Uterus (tissue), 2 donors: ENCODE data around the gene CHID1.

Experiments used
- CTCF ChIP-seq, 4 experiments: fragments of 200-600 bp in 2 of 4; fragments of 450-650 bp in 2 of 4; sonication (generic) in 2 of 4; IDR thresholded peaks; one replicate each; pipeline ENCODE4 v1.5.1; 2016 to 2019; ENCODE audit warnings: antibody characterized with exemption in 4 of 4, mild to moderate bottlenecking in 2 of 4, moderate library complexity in 1 of 4
- POLR2A ChIP-seq, 2 donors: fragments of 450-650 bp; IDR thresholded peaks; one replicate each; pipeline ENCODE4 v1.6.1; 2016; ENCODE audit warnings: antibody characterized with exemption in 2 of 2, mild to moderate bottlenecking in 1 of 2, moderate library complexity in 1 of 2

DNA sequence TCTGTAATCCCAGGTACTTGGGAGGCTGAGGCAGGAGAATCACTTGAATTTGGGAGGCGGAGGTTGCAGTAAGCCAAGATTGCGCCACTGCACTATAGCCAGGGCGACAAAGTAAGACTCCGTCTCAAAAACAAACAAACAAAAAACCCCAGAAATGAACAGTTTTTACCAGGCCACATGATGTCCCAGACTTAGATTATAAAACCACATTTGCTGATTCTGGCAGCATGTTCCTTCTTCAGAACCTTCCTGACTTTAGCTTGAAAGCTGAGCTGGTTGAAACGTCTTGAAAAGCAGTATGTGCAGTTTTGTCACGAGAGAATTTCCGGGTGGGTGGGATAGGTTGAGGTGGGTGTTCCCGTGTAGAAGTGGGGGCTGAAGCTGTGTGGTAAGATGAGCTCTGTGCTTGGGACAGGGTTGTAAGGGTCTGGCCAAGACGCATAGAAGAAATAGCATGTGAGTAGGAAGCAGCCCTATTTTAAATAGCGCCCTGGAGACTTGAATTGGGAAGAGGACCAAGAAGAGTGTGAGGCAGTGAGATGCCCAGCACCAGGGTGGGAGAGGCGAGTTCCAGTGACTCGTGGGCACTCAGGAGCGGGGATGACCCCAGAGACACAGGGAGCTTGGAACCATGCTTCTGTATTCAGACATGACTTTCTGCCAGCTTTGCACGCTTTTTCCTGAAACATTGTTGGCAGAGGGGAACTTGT is 22.7 kb upstream of the CHID1 start:
- no peak for TF ChIP-seq CTCF (IDR thresholded peaks at IDR 0.05)
- TF ChIP-seq POLR2A (IDR thresholded peaks at IDR 0.05) = no peak
